Activated naive CD8-positive, alpha-beta T cell treated with anti-CD3 and anti-CD28 coated beads for 36 hours (primary cell): Measurements from ENCODE around the gene CRYZ. TPM values are rescaled to one million over a fixed set of nuclear protein-coding genes. Genes with fewer than 3 reads are reported as not detected.
"Not testable (repeated sequence)": the region's sequence is repeated elsewhere in the genome, so short reads cannot be mapped to it uniquely, and the experiment has no call there.

Source experiments
- DNase-seq: peaks from one replicate; pipeline ENCODE4 v3.0.0; 2021
- H3K27ac Mint-ChIP-seq: one replicate; pipeline ENCODE4 v1.8.0; 2022; ENCODE audit warnings: mild to moderate bottlenecking, moderate library complexity, mixed read lengths
- H3K27me3 Mint-ChIP-seq: one replicate; pipeline ENCODE4 v1.8.0; 2022; ENCODE audit warnings: mild to moderate bottlenecking, mixed read lengths
- H3K36me3 Mint-ChIP-seq: one replicate; pipeline ENCODE4 v1.8.0; 2021; ENCODE audit warnings: mild to moderate bottlenecking, mixed read lengths
- H3K4me1 Mint-ChIP-seq: one replicate; pipeline ENCODE4 v1.8.0; 2021; ENCODE audit warnings: mixed read lengths
- H3K4me3 Mint-ChIP-seq: one replicate; pipeline ENCODE4 v1.8.0; 2022; ENCODE audit warnings: mild to moderate bottlenecking, moderate library complexity, mixed read lengths
- H3K9me3 Mint-ChIP-seq: one replicate; pipeline ENCODE4 v1.8.0; 2022; ENCODE audit warnings: mixed read lengths
- total RNA-seq, 2 experiments: library from RNA; stranded (reverse); gene quantifications; one replicate each; pipeline ENCODE4 v1.2.3, GENCODE V29; 2021

The CRYZ gene, protein sequence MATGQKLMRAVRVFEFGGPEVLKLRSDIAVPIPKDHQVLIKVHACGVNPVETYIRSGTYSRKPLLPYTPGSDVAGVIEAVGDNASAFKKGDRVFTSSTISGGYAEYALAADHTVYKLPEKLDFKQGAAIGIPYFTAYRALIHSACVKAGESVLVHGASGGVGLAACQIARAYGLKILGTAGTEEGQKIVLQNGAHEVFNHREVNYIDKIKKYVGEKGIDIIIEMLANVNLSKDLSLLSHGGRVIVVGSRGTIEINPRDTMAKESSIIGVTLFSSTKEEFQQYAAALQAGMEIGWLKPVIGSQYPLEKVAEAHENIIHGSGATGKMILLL
- total RNA-seq = 10 to 100 TPM; 10.7 to 10.9 TPM

DNA sequence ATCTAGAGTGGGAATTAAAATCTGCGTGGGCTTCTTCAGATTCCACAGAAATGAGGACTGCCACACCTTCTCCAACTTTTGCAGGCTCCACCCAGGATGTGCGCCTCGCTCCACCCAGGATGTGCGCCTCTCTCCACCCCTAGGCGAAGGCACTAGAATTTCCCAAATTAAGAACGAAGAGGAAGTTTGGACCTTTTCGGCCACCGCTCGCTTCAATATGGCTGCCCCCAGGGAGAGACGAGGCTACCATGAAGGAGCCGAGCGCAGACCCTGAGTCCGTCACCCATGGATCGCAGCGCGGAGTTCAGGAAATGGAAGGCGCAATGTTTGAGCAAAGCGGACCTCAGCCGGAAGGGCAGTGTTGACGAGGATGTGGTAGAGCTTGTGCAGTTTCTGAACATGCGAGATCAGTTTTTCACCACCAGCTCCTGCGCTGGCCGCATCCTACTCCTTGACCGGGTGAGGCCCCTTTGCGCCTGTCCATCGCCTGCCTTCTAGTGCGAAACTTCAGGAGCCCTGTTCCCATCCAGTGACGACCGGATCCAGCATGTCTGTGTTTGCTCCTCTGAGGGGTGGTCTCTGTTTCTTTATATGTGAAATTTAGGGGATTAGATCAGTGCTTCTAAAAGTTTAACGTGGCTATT, at the start of gene CRYZ, which contains the start of gene TYW3:
Gene CRYZ (minus strand): TSS at position 91 of the 644 bp plus-strand sequence. CDS start 8,229 bp downstream, outside the sequence.
Gene TYW3 (plus strand): TSS at position 193 of the 644 bp plus-strand sequence. CDS start 93 bp downstream, at position 286.
- Mint-ChIP-seq H3K27me3 (no peaks in the 10 kb centered on the region), H3K27ac (peak within 1 kb of the TSS; percentile 99), H3K36me3 (peaks cover 29% of the 10 kb centered on the region), H3K4me3 (peak within 1 kb of the TSS; percentile 99), H3K9me3 (no peaks in the 10 kb centered on the region), H3K4me1 (peaks cover 36% of the 10 kb centered on the region)
- peak; percentile 82 for DNase-seq

GRCh38 chr1:74780594-74780993, 47.7 kb upstream of the CRYZ start:
- no peak for DNase-seq
- Mint-ChIP-seq H3K4me3 (no peak overlapping the region), H3K36me3 (no peaks in the 10 kb centered on the region), H3K9me3 (no peaks in the 10 kb centered on the region), H3K27ac (no peak overlapping the region), H3K4me1 (no peaks in the 10 kb centered on the region), H3K27me3 (peaks cover 20% of the 10 kb centered on the region)

DNA sequence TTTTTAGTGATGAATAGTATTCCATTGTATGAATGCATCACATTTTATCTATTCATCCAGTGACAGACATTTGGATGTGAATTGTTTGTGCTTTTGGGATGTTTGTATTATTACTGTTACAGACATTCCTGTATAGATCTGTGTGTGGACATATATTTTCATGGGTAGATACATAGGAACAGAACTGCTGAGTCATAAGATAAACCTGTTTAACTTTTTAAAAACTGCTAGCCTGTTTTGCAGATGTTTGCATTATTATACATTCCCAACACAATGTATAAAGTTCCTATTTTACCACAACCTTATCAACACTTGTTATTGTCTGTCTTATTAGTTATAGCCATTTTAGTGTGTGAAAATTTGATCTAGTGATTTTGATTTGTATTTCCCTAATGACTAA, 46.9 kb upstream of the CRYZ start:
- Mint-ChIP-seq H3K27me3 (peaks cover 19% of the 10 kb centered on the region), H3K4me3 (no peak overlapping the region)
- DNase-seq = no peak

DNA sequence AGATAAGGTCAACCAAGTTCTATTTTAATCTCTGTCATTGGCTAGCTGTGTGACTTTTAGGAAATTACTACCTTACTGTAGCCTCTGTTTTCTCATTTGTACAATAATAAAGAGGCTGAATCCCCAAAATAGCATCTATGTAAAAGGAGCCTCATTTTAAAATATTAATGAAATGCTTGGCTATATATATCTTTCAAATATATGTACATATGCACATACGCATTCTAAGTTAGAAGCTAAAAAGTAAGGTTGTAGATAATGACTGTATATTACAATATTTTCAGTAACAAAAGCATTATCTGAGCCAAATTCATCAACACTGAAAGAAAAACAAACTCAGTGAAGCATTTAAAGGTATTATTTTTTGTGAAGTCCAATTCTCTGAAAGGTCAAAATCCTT, 44.7 kb upstream of the CRYZ start:
- Mint-ChIP-seq H3K4me3 (no peak overlapping the region), H3K27me3 (peaks cover 17% of the 10 kb centered on the region), H3K27ac (no peak overlapping the region), H3K4me1 (no peaks in the 10 kb centered on the region), H3K9me3 (no peaks in the 10 kb centered on the region), H3K36me3 (no peaks in the 10 kb centered on the region)
- DNase-seq = no peak

More for the DNA sequence above, 46.9 kb upstream of the CRYZ start:
- no peak overlapping the region for H3K27ac Mint-ChIP-seq
- H3K36me3 Mint-ChIP-seq = no peaks in the 10 kb centered on the region
- H3K9me3 Mint-ChIP-seq = no peaks in the 10 kb centered on the region
- no peaks in the 10 kb centered on the region for H3K4me1 Mint-ChIP-seq

- Mint-ChIP-seq H3K9me3 (no peaks in the 10 kb centered on the region), H3K4me1 (no peaks in the 10 kb centered on the region), H3K27ac (no peak overlapping the region), H3K4me3 (no peak overlapping the region), H3K27me3 (peaks cover 15% of the 10 kb centered on the region), H3K36me3 (no peaks in the 10 kb centered on the region)
- no peak for DNase-seq
Measured at GRCh38 chr1:74775735-74776134, 42.9 kb upstream of the CRYZ start.

GRCh38 chr1:74773582-74773981, 40.7 kb upstream of the CRYZ start:
- H3K36me3 Mint-ChIP-seq = no peaks in the 10 kb centered on the region
- H3K27ac Mint-ChIP-seq = no peak overlapping the region
- peaks cover 7% of the 10 kb centered on the region for H3K27me3 Mint-ChIP-seq
- H3K4me3 Mint-ChIP-seq = no peak overlapping the region
- H3K9me3 Mint-ChIP-seq = no peaks in the 10 kb centered on the region
- no peaks in the 10 kb centered on the region for H3K4me1 Mint-ChIP-seq
- no peak for DNase-seq

- no peaks in the 10 kb centered on the region for H3K9me3 Mint-ChIP-seq
- peaks cover 3% of the 10 kb centered on the region for H3K27me3 Mint-ChIP-seq
- no peak for DNase-seq
- no peaks in the 10 kb centered on the region for H3K4me1 Mint-ChIP-seq
- no peaks in the 10 kb centered on the region for H3K36me3 Mint-ChIP-seq
- H3K27ac Mint-ChIP-seq = no peak overlapping the region
- H3K4me3 Mint-ChIP-seq = no peak overlapping the region
Measured at GRCh38 chr1:74772945-74773344, 40.1 kb upstream of the CRYZ start.

DNA sequence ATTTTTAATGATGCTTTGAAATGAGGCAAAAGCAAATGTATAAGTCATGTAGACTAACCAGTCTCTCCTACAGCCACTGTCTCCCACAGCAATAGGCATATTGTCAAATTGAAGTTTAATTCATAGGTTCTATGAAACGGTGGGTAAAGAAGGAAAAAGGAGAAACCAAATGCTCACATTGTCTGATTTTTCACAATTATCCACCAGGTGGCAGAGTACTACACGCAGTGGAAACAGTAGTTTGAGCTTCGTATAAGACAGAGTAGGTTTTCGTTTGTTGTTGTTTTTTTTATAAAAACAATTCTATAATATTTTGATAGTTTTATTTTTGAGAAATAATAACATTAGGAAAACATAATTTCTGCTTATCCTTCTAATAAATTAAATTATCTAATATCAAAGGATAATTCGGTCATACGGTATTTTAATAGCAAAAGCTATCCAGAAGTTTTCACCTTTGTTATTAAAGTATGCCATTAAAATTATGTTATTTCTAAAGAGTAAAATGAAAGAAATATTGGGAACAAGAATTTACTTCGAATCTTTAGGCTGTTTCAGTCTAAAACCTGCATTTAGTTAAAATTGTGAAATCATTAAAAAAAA, 39.2 kb upstream of the CRYZ start:
- H3K27me3 Mint-ChIP-seq = peaks cover 3% of the 10 kb centered on the region
- no peak overlapping the region for H3K27ac Mint-ChIP-seq
- H3K4me1 Mint-ChIP-seq = no peaks in the 10 kb centered on the region
- no peak for DNase-seq
- no peak overlapping the region for H3K4me3 Mint-ChIP-seq
- no peaks in the 10 kb centered on the region for H3K36me3 Mint-ChIP-seq
- H3K9me3 Mint-ChIP-seq = no peaks in the 10 kb centered on the region

DNA sequence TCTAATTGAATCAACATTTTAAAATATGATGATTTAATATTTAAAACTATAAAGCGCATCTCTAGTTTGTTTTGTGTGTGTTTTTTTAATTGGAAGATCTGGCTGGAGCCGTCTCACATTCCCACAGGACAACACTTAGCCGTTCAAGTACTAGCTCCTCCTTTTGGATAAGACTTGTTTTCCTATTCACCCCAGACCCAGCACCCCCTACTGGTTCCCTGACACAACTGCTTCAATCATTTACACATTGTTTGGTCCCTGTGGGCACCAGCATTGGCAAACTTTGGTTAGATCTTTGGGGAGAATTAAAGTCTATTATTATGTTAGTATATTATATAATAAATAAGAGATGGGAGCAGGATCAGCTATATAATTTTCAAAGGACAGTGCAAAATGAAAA, 34.6 kb upstream of the CRYZ start:
- H3K9me3 Mint-ChIP-seq = no peaks in the 10 kb centered on the region
- no peak for DNase-seq
- no peak overlapping the region for H3K4me3 Mint-ChIP-seq
- no peaks in the 10 kb centered on the region for H3K27me3 Mint-ChIP-seq
- H3K27ac Mint-ChIP-seq = no peak overlapping the region
- peaks cover 10% of the 10 kb centered on the region for H3K4me1 Mint-ChIP-seq
- H3K36me3 Mint-ChIP-seq = peaks cover 18% of the 10 kb centered on the region

GRCh38 chr1:74766579-74766978, 33.7 kb upstream of the CRYZ start:
- H3K4me3 Mint-ChIP-seq = no peak overlapping the region

DNA sequence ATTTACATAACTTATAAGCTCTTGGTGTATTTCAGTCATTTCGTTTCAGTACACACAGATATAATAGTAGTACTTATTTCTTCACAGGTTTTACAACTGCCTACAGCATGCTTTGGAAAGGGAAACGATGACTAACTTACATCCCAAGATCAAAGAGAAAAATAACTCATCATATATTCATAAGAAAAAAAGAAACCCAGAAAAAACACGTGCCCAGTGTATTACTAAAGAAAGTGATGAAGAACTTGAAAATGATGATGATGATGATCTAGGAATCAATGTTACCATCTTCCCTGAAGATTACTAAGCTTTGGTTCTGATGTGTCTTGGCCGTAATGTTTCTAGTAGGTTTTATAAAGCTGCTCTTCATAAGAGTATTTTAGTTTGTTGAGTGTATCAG, 31.0 kb upstream of the CRYZ start:
- H3K36me3 Mint-ChIP-seq = peaks cover 44% of the 10 kb centered on the region
- H3K4me3 Mint-ChIP-seq = no peak overlapping the region
- peaks cover 13% of the 10 kb centered on the region for H3K4me1 Mint-ChIP-seq
- H3K27me3 Mint-ChIP-seq = no peaks in the 10 kb centered on the region
- H3K27ac Mint-ChIP-seq = peak overlapping the region; percentile 55
- DNase-seq = no peak
- H3K9me3 Mint-ChIP-seq = no peaks in the 10 kb centered on the region

More at GRCh38 chr1:74766579-74766978, 33.7 kb upstream of the CRYZ start:
- no peak overlapping the region for H3K27ac Mint-ChIP-seq
- H3K4me1 Mint-ChIP-seq = peaks cover 13% of the 10 kb centered on the region
- no peaks in the 10 kb centered on the region for H3K9me3 Mint-ChIP-seq
- peaks cover 23% of the 10 kb centered on the region for H3K36me3 Mint-ChIP-seq
- H3K27me3 Mint-ChIP-seq = no peaks in the 10 kb centered on the region
- no peak for DNase-seq

- not testable (repeated sequence) for H3K4me1 Mint-ChIP-seq, H3K27me3 Mint-ChIP-seq, H3K4me3 Mint-ChIP-seq, H3K27ac Mint-ChIP-seq, DNase-seq
- H3K36me3 Mint-ChIP-seq = peaks cover 80% of the 10 kb centered on the region
- peaks cover 21% of the 10 kb centered on the region for H3K9me3 Mint-ChIP-seq
Measured at GRCh38 chr1:74756650-74757049, 23.8 kb upstream of the CRYZ start.

DNA sequence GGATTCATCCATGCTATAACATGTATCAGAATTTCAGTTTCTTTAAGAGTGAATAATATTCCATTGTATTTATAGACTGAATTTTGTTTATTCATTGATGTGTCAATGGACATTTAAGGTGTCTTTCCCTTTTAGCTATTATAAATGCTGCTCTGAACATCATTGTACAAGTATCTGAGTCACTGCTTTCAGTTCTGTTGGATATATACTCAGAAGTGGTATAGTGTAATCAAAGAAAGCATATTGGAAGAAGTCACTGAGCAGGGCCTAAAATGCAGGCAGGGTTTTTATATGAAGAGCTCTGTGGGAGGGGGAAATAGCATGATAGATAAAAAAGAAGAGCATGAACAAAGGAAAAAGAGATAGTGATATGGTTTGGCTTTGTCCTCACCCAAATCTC, 22.6 kb upstream of the CRYZ start:
- Mint-ChIP-seq H3K36me3 (peaks cover 77% of the 10 kb centered on the region), H3K4me3 (no peak overlapping the region), H3K27me3 (no peaks in the 10 kb centered on the region), H3K4me1 (no peaks in the 10 kb centered on the region), H3K27ac (no peak overlapping the region), H3K9me3 (peaks cover 21% of the 10 kb centered on the region)
- DNase-seq = no peak

- Mint-ChIP-seq H3K9me3 (peaks cover 20% of the 10 kb centered on the region), H3K4me1 (peaks cover 1% of the 10 kb centered on the region), H3K4me3 (no peak overlapping the region), H3K27me3 (no peaks in the 10 kb centered on the region), H3K36me3 (peaks cover 73% of the 10 kb centered on the region), H3K27ac (no peak overlapping the region)
- DNase-seq = no peak
Measured at GRCh38 chr1:74753104-74753503, 20.3 kb upstream of the CRYZ start.

- H3K27me3 Mint-ChIP-seq = no peaks in the 10 kb centered on the region
- peaks cover 7% of the 10 kb centered on the region for H3K9me3 Mint-ChIP-seq
- H3K4me3 Mint-ChIP-seq = no peak overlapping the region
- H3K4me1 Mint-ChIP-seq = peaks cover 3% of the 10 kb centered on the region
- peaks cover 63% of the 10 kb centered on the region for H3K36me3 Mint-ChIP-seq
- no peak for DNase-seq
- no peak overlapping the region for H3K27ac Mint-ChIP-seq
Measured at GRCh38 chr1:74748960-74749359, 16.1 kb upstream of the CRYZ start.
